ENCODE measurements around the gene STIMATE.

Gene STIMATE

DNA sequence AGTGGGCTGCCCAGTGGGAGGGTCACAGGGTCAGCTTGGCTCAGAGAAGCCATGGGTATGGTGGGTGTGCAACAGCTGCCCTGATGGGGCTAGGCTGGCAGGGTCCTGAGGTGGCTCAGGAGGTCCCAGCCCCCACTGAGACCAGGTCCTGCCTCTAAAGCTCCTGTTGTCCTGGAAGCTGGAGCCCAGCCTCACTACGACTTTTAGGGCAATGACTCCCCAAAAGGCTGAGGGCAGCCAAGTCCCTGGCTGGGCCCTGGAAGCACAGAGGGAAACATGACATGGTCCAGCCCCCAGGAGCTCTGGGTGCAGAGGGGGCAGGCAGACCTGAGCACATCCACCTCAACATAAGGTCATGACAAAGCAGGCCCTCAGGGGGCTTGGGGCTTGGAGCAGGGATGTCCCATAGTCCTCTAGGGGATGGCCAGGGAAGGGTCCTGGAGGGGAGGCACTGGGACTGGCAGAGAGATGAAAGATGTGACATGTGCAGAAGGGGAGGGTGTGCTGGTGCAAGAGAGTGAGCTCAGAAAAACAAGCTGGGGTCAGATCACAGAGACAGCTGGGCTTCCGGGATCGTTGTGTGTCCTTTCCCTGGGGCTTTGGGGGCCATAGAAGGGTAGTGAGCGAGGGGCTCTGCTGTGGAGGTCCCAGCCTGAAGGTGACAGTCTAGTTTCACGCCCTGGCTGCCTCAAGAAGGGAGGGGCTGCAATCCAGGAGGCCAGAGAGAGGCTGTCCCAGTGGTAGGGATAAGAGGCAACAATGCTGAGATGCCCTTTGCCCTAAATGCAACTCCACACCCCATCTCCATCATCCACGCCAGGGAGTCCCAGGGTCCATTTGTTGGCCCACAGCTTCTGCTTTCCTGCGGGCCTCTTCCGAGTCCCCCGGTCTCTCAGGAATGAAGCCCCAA is 103.4 kb downstream of the STIMATE start:
- DNase-seq (ENCODE audit: low read depth in 1 of 2, low spot score in 1 of 2): no peak

DNA sequence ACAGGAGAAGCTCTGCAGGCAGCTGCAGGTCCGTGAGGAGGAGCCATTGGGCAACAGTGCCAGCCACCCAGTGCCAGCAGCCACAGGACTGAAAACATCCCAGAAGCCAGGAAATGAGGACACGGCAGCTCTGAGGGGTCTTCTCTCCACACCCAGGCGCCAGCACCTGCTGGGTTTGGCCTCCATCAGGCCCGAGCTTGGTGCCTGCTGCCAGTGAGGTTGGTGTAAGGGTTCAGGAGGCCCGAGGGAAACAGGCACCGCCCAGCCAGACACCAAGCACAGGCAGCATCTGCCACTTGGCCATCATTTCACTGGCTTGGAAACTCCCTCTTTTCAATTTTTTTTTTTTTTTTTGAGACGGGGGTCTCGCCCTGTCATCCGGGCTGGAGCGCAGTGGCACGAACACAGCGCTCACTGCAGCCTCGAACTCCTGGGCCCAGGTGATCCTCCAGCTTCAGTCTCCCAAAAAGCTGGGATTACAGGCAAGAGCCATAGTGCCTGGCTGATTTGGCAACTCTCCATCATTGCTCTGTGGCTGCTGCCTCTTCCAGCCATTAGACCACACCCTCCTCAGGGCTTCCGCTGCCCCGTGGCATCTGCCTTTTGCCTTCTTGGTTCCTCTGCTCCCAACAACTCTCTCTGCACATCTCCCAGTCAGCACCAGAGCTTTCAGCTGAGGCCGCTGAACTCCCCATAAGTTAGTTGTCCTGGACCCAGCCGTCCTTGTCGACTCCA is 104.2 kb downstream of the STIMATE start:
- no peak for DNase-seq (ENCODE audit: low read depth in 1 of 2, low spot score in 1 of 2)

DNA sequence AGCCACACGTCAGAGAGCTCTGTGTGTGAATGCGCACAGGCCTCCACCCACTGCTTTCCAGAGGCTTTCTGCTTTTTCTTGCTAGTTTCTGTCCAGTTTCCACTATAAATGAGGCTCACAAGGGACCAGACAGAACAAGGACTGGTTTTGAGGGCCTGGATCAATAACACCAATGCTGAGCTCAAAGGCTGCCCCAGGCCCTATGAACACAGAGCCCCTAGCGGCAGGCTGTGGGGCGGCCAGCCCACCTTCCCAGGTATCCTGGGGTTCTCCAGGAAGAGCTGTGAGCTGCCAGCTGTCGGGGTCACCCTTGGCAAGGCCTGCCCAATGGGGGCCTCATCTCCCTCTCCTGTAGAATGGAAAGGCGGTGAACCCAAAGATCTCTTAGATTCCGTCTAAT is 104.9 kb downstream of the STIMATE start:
- DNase-seq (ENCODE audit: low read depth in 1 of 2, low spot score in 1 of 2): no peak

DNA sequence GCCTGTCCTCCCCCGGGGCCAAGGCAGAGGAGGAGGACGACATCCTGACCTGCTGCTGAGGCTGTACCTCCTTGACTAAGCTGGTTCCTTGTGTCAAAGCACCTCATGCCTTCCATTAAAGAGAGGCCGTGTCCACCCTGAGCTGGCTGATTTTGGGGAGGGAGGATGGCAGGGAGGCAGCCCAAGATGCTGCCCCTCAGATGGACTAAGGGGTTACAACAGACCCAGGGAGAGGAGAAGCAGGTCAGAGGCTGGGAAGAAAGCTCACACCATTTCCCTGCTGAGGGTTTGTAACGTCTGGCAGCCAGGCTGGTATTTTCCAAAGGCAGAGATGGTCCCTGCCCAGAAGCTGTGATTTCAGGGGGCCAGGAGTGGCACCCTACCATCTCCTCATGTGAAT is 105.4 kb downstream of the STIMATE start:
- no peak for DNase-seq (ENCODE audit: low read depth in 1 of 2, low spot score in 1 of 2)

DNA sequence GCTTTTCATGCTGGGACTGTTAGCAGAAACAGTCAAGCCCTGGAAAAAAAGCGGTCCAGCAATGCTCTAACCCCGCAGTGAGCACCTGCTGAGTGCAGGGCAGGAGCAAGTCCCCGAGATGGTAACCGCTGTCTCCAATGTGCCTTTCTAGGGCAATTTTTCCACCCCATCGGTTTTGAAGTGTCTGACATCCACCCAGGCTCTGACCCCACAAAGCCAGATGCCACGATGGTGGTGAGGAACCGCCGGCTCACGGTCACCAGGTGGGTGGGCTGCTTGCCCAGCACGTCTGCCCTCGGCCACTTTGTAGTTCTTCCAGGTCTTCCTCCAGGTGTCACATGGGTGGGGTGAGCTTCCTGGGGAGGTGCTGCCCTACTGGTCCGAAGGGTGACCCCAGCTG is 106.0 kb downstream of the STIMATE start:
- DNase-seq (ENCODE audit: low read depth in 1 of 2, low spot score in 1 of 2): no peak

DNA sequence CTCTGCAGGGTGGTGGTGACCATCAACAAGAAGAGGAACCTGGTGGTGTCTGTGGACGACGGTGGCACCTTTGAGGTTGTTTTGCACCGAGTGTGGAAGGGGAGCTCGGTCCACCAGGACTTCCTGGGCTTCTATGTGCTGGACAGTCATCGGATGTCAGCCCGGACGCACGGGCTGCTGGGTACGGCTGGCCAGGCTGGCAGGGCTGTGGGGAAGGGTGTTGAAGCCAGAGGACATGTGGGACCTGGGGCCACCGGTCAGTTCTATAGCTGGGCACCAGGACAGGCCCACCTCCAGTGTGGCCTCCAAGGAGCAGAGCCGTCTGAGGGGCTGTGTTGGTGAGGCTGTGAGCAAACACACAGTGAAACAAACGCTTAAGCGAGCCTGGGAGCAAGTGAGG is 106.6 kb downstream of the STIMATE start:
- DNase-seq (ENCODE audit: low read depth in 1 of 2, low spot score in 1 of 2): no peak

DNA sequence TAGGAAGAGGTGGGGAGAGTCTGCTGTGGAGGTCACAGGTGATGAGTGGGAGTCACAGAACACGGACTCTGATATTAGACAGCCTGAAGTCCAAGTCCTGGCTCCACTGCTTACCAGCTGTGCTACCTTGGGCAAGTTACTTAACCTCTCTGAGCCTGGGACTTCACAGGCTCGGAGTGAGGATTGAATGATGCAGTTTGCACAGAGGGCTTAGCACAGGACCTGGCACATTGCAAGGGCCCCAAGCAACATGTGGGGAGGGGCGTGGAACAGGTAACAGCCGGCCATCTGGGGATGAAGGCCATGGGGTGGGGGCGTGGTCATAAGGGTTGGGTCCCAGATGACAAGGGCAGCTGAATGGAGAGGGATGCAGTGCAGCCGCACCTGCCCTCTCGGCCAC is 107.0 kb downstream of the STIMATE start:
- no peak for DNase-seq (ENCODE audit: low read depth in 1 of 2, low spot score in 1 of 2)

DNA sequence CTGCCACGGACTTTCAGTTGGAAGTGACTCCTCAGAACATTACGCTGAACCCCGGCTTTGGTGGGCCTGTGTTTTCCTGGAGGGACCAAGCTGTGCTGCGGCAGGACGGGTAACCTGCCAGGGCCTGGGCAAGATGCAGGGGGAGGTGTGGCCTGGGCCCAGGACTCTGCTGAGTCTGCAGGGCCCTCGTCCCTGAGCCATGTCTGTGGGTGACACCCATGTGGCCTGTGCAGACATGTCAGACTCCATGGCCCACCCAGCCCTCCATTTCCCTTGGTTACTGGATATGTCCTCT is 107.7 kb downstream of the STIMATE start:
- DNase-seq (ENCODE audit: low read depth in 1 of 2, low spot score in 1 of 2): no peak

DNA sequence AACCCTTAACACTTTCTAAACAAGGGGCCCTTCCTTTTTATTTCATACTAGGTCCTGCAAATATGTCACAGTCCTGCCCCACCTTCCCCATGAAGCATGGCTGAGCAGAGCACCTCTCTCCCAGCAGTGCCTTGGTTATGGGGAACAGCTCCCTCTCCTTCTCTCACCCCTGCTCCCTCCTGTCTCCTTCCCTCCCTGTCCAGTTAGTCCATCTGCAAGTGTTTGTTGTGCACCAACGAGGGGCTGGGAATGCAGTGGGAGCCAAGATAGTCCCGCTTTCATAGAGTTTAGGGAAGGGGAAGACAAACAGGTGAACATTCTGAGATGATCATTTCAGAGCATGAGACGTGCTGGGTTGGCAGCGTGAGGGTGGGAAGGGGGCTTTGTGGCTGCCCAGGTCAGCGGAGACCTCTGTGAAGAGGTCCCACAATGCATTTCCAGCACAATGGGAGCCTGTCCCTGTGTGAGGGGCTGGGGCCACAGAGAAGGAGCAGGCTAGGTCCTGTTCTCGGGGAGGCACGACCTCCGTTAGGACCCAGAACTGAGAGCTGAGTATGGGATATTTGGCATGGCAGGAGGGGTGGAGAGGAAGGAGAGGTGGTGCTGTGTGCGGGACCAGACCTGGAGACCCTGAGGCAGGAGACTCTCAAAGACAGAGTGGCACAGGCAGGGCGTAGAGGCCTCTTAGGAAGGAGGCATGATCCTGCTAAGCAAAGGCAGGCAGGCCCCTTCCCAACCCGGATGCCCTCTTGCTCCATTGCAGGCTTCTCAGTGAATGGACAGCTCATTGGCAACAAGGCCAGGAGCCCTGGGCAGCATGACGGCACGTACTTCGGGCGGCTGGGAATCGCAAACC is 108.2 kb downstream of the STIMATE start:
- DNase-seq (ENCODE audit: low read depth in 1 of 2, low spot score in 1 of 2): no peak

DNA sequence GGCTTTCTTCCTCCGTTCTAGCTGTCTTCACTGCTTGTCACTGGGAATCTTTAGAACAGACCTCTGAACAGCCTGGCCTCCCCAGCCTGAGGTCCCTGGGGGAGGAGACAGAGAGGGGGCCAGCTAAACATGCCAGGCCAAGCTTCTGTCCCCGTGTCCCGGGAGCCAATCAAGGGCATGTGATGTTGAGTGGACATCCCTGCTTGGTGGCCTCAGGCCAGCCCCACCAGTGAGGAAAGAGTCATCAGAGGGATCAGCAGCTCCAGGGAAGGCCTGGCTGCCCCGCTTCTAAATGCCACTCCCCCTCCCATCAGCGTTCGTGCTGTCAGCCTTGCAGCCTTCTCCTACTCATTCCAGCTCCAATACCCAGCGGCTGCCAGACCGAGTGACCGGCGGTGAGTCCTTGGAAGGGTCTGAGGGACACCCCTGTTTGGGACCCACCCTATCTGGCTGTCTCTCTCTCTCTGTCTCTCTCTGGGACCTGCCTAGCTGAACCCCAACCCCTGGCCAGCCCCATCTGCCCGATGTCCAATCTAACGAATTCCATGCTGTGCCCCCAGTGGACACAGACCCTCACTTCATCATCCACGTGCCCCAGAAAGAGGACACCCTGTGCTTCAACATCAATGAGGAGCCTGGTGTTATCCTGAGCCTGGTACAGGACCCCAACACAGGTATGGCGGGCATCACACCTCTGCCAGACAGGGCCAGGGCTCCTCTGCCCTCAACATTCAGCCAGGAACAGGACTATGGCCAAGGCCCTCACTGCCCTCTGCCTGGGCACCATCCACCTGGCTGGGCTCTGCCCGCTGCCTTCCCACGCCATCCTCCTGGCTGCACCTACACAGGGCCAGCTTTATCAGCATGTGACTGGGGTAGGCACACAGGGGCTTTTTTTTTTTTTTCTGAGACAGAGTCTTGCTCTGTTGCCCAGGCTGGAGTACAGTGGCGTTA is 109.4 kb downstream of the STIMATE start:
- no peak for DNase-seq (ENCODE audit: low read depth in 1 of 2, low spot score in 1 of 2)

DNA sequence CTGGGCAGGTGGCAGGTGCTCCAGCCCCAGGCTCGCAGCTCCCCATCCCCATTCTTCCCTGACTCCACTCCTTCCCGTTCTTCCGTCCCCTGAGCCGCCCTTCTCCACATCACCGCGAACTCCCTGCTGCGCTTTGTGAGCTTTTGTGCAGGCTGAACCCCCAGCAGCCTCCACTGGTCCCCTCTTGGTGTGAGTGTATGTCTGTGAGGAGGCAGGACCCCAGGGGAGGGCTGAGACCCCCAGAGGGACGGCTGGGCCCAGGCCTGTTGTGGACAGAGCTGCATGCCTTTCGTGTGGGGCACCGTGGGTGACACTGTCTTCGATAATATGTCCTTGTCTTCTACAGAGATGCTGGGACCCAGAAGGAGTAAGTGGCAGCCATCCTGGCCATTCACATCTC is 110.1 kb downstream of the STIMATE start:
- no peak for DNase-seq (ENCODE audit: low read depth in 1 of 2, low spot score in 1 of 2)
